ENCODE data around the gene ANKRD31.
"Not testable (repeated sequence)": the region's sequence is repeated elsewhere in the genome, so short reads cannot be mapped to it uniquely, and the experiment has no call there.

Gene ANKRD31, protein sequence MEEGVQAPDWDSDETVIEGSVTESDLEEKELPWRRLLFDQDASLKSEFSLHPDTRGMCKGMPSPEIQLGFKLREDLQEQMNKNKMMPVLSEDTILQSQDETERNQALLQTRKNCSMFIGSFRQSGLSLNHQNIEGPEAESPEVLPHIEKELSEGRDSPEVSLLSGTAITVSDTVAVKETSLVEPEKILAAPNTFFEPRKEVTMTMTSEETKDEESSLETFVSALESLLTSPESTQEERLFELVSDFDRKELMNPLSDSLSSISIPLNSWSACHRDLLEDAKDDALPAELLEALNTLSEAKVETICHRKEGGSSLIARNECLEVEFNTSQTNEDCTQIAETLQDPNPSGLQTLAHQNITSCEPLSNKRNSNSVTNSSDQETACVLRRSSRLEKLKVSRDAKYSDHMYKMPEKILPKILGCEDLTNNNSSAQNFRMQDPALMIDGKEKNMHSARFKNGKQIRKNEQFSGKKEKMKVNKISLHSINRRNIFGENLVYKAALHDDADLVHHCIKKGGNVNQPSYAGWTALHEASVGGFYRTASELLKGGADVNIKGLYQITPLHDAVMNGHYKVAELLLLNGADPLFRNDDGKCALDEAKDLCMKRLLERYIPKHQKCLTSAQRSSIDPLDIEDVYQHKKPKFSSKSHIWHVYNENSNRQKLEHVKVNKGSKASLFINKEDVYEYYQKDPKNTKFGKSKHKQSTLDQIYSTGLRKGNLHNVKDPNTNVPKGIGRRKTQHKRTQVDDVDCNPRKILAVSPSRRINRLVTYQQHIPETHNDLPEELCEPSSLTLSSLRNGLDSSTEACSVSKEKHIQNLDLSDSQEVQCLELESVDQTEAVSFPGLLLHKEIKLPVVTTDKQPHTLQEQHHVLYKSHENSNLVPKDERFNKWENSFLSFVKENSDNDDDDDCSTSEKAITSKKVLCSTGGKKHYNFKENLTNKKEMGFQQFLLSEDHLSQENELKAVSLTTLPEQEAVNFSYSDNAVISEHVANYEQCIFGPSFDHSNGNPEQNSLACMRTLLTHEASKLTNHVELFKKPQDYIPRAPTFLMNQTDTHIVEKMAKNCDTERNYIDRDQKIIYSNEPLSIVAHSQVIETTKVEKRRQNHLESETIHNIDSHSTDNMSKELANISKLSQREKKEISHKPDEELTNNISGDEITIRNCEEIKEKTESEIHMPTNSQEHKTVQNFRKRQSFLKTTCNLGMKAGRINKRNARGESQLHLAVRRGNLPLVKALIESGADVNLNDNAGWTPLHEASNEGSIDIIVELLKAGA (N-terminal part only)

DNA sequence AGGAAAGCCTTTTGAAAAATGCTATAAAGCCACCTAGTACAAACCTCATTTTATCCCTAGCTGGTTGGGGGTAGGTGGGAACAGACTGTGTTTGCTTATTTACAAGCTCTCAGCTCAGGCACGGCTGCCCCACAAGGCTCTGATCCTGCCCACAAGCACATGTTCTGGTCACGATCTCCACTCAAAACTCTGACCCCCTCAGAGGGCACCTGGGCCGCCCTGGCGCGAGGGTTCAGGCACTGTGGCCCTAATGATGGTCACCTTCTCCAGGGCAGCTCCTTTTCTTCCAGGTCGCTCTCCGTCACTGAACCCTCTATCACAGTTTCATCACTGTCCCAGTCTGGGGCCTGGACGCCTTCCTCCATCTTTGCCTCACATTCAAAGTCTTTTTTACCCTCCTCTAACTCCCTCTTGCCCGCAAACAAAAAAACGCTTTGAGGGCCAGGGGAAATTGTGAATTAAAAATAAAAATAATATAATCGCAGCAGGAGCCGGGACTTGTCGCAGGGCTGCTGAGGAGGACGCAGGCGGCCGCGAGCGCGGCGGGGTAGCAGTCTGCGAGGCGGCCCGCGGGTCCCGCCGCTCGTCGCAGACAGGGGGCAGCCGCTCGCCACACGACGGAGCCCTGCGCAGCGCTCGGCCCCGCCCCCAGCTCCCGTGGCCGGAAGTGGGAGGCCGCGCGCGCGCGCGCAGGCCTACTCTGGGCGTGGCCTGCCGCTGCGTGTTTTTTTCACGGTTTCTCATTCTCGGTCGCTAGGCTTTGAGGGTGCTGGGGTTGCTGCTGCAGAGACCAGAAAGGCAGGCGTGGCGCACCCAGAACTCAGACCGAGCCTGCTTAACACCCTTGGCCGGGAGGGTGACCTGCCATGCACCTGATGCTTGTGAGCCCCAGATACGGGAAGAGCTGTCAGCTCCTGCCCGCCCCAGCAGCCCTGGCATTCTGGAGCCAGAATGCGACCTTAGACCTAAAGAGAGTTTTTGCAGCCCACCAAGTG lies at the start of gene ANKRD31:
ANKRD31 (minus strand) TSS at position 557 of the 995 bp plus-strand sequence; CDS start at position 365, 192 bp downstream.
- DNase-seq (ENCODE audit: low read depth): peak; percentile 65

DNA sequence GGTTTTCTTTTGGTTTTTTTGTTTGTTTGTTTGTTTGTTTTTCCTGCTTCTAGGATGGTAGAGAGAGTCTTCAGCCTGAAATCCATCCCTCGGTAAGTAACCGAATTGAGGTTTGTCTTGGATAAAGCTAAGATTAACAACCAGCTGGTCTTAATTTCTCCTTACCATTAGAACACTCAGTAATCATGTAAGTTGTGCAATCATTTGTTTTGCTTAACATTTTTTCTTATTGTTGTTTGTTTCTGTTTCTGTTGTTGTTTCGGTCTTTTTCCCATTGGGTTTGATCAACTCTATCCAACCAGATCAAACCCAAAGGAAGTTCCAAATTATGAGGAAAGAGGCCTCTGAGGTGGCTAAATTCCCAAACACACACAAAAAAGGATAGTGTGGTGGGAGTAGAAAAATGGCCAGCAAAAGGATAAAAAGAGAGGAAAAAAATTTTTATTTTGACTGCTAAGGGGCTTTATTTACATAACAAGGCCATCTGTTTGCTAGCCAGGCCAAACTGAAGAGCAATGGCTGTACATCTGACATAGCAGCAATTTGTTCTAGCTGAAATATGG lies 49.6 kb upstream of the ANKRD31 start:
- no peak for DNase-seq (ENCODE audit: low read depth)

DNA sequence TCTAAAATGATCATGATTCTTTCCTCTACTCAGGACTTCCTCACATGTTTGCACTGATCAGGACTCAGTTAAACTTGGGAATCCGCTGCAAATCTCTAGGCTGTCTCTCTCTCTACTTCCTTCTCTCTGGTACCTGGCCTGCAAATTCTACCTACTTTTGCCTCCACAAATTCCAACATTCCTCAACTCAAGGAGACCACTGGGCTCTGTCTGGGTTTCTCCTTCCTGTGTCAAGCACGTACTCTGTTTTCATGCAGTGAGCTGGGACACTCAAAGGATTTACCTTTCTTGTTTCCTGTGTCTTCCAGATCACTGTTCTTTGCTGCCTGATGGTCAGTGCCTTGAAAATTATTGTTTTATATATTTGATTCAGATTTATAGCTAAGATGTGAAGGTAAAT lies 45.9 kb upstream of the ANKRD31 start:
- no peak for DNase-seq (ENCODE audit: low read depth)

DNA sequence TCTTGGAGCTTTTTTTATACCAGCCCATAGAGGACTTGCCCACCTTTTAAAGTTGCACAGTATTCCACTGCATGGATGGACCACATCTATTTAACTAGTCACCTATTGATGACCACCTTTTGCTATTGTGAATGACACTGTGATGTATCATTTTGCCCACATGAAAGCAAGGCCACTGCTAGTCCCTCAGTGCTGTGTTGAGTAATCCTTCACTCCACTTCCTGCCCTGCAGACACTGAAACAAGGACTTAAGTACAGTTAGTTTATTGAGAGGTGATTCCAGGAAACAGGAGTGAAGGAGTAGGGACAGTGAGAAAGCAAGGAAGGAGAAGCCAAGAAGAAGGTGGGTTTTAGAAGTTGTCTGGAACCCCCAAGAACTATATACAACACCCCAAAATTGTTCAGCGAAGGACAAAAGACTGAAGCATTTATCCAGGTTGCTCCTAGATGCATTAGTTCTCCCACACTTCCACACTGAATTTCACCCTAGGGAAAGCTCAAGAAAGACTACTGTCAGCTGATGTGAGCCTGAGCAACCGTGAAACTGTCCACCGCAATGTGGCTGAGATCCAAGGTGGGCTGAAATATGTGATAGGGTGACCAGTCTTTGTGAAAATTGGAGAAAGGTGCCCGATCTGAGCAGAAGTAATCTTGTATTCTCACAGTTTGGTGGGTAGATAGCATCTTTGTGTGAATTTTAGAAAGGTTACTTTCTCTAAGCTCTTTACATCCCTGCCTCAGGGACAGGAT lies 45.2 kb upstream of the ANKRD31 start:
- DNase-seq (ENCODE audit: low read depth): no peak

DNA sequence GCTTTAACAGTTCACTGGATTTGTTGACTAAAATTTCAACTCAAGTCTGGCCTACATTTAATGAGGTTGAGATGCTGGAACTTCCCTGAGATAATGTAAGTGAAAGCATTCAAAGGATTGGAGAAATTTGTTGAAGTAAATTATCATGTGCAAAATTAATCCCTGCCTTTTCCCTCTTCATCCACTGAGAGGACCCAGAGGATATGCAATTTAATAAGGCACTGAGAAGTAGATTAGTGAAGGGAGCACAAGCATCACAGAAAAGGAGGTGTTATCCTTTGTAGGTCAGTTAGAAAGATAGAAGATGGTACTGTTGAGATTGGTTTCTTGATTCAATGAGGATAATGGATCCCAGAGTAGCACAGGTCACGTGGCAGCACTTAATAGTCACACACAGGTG lies 42.6 kb upstream of the ANKRD31 start:
- DNase-seq (ENCODE audit: low read depth): no peak

DNA sequence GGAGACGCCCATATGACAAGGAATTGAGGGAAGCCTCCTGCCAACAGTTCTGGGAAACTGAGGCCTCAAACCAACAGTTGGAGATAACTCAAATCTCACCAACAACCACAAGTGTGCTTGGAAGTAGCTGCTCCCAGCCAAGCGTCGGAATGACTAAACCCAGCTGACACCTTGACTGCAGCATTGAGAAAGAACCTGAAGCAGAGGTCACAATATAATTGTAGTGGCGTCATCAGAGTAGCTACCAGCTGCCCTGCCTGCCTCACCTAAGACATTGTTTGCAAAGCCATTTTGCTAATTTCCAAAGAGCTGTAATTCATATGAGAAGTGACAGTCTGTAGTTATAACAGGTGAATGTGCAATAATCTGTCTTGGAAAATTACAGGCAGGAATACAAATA lies 40.8 kb upstream of the ANKRD31 start:
- no peak for DNase-seq (ENCODE audit: low read depth)

DNA sequence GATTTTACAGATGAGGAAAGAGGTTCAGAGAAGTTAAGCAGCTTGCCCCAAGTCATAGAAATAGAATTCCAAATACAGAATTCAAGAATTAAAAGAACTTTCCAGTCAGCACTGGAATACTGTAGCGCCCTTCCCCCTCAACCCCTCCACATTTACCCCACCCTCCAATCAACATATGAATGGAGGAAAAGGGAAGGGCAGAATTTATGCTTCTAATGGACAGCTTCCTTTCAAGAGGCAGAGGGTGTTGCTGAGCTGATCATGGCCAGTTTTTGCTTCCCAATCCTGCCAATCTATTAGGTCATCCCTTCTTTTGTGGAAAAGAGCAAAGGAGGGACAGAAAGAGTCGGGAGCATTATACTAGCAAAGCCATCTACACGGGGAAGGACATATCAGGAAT lies 39.1 kb upstream of the ANKRD31 start:
- no peak for DNase-seq (ENCODE audit: low read depth)

DNA sequence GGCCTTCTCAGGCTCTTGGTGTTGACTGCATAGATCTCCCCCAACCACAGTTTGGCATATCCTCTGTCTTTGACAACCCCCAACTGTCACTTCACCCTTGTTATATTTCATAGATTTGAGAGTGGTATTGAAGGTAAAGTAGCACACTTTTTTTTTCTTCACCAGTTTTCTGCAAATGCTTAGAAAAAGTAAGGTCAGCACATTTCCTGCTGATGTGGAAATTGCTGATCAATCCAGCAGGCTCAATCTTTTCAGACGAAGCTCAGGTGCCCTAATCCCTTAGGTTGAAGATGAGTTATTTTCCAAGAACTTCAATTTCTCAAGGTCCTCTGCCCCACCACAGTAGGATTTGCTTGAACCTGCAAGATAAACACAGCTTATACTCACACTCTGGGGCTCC lies 38.5 kb upstream of the ANKRD31 start:
- DNase-seq (ENCODE audit: low read depth): no peak

DNA sequence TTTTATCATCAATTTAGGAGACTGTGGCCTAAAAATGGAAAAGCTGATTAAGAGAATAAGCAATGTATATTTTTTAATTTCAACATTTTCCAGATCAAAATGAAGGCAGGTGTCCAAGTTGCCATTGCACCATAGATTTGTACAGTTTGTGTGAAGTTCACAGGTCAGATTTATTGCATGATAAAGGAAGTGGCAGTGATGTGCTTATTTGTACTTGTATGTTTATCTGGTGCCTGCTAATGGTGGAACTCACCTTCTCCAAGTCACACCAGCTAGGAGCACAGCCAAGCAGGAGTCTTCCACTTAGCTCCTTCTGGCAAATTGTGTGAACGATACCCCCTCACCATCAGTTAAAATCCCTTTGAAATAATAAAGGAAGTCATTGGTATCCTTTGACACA lies 37.8 kb upstream of the ANKRD31 start:
- DNase-seq (ENCODE audit: low read depth): no peak

DNA sequence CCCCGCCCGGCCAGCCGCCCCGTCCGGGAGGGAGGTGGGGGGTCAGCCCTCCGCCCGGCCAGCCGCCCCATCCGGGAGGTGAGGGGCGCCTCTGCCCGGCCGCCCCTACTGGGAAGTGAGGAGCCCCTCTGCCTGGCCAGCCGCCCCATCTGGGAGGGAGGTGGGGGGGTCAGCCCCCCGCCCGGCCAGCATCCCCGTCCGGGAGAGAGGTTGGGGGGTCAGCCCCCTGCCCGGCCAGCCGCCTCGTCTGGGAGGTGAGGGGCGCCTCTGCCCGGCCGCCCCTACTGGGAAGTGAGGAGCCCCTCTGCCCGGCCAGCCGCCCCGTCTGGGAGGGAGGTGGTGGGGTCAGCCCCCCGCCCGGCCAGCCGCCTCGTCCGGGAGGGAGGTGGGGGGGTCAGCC lies 33.9 kb upstream of the ANKRD31 start:
- not testable (repeated sequence) for DNase-seq (ENCODE audit: low read depth)

DNA sequence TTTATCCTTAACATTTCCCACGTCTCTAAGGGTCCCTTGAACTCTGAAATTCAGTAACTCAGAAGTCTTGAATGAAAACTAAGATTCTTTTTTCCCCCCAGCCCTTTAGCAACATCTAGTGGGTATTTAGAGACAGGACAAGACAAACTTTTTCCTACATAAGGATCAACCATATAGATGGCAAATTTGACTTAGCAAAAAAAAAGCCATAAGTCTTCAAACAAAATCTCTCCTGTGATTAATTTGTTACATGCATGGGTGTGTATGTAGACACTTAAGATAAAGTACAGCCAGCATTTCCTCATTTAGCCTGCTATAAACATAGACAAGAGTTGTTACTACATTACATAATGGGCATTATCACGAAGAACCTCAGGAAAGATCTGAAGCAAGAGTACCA lies 29.1 kb upstream of the ANKRD31 start:
- peak; percentile 59 for DNase-seq (ENCODE audit: low read depth)

DNA sequence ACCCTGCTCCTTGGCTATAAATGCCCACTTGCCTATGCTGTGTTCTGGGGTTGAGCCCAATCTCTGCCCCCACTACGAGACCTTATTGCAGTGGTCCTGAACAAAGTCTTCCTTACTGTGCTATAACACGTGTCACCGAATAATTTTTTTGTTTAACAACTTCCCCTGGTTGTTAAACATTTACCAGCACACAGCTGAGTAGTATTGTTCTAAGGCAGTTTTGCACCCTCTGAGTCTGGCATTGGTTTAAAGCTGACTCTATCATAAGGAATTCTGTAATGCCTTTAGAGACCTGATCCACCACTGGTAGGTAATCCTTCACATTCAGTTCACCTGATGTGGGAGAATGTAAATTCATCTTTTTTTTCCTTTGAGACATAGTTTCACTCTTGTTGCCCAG lies 25.6 kb upstream of the ANKRD31 start:
- no peak for DNase-seq (ENCODE audit: low read depth)

DNA sequence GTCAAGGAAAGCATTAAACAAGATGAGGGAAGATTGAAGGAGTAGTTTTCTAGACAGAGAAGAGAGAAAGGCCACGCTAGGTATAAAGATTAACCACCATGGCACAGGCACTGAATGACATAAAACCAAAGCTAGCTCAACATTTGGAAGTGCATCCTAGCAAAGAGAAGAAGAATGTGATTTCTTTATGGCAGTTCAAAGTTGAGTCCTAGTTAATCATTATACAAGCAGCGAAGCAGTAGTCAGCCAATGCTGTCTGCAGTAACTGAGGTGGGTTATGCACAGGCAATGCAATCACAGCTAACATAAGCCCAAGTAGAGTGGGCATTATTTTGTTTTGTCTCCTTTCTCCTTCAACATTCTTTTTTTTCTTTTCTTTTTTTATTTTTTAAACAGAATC lies 24.0 kb upstream of the ANKRD31 start:
- no peak for DNase-seq (ENCODE audit: low read depth)

DNA sequence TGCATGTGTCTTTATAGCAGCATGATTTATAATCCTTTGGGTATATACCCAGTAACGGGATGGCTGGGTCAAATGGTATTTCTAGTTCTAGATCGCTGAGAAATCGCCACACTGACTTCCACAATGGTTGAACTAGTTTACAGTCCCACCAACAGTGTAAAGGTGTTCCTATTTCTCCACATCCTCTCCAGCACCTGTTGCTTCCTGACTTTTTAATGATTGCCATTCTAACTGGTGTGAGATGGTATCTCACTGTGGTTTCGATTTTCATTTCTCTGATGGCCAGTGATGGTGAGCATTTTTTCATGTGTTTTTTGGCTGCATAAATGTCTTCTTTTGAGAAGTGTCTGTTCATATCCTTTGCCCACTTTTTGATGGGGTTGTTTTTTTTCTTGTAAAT lies 13.8 kb upstream of the ANKRD31 start:
- not testable (repeated sequence) for DNase-seq (ENCODE audit: low read depth)

DNA sequence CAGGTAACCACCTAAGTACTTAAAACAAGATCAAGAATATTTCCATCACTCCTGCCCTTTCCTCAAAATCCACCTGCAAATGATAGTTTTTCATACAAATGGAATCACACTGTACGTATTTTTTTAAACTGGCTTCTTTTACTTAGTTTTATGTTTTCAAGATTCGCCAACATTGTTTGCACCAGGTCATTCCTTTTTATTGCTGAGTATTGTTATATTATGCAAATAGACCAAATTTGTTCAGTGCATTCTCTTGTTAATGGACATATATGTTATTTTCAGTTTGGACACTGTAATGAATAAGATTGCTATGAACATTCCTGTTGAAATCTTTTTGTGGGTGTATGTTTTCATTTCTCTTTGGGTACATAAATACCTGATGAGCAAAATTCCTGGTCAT lies 8.3 kb upstream of the ANKRD31 start:
- no peak for DNase-seq (ENCODE audit: low read depth)

DNA sequence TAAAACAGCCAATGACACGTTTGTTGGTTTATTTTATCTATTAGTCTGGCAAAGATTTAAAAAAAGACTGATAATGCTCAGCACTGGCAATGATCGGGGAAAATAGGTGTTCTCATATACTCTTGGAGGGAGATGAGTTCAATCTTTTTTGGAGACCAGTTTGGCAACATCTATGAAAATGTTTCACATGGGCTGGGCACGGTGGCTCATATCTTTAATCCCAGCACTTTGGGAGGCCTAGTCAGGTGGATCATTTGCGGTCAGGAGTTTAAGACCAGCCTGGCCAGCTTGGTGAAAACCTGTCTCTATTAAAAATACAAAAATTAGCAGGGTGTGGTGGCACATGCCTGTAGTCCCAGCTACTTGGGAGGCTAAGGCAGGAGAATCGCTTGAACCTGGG lies 6.8 kb upstream of the ANKRD31 start:
- DNase-seq (ENCODE audit: low read depth): no peak

DNA sequence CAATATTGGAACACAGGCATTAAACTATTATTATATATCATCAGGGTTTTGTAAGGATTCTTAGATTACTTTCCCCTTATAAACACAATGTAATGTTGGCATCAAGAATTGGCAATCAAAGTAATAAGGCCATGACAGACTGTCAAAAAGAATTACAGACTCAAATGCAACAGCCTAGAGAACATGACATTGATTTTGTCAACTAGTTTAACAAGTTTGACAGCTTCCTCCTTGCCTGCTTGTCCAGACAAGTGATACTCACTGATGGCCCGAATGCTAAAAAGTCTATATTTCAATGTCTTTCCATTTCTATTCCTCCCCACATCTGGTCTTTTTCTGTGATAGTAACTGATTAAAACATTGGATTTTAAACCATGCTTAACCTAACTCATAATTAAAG lies 6.4 kb upstream of the ANKRD31 start:
- DNase-seq (ENCODE audit: low read depth): no peak

DNA sequence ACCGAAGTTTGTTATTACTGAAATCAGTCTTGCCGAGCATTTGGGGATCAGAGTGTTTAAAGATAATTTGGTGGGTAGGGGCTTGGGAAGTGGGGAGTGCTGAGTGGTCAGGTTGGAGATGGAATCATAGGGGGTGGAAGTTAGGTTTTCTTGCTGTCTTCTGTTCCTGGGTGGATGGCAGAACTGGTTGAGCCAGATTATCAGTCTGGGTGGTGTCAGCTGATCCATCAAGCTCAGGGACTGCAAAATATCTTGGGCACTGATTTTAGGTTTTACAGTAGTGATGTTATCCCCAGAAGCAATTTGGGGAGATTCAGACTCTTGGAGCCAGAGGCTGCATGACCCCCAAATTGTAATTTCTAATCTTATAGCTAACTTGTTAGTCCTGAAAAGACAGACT lies 5.4 kb upstream of the ANKRD31 start:
- no peak for DNase-seq (ENCODE audit: low read depth)

DNA sequence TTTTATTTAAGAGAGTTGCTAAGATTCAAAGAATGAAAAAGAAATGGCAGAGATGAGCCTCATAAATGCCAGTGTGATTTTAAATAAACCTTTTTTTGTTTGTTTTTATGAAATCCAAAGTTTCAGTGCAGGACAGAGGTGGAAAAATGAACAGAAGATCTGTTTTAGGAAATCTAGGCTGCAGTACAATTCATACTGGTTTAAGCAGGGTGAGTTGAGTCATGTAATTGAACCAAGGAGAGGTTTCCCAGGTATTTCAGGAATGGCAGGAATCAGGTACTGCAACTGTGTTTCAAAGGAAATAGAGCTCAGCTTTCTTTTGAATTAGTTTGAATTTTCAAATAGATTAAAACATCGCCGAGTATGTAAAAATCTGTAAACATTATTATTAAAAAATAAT lies 3.0 kb upstream of the ANKRD31 start:
- DNase-seq (ENCODE audit: low read depth): no peak

DNA sequence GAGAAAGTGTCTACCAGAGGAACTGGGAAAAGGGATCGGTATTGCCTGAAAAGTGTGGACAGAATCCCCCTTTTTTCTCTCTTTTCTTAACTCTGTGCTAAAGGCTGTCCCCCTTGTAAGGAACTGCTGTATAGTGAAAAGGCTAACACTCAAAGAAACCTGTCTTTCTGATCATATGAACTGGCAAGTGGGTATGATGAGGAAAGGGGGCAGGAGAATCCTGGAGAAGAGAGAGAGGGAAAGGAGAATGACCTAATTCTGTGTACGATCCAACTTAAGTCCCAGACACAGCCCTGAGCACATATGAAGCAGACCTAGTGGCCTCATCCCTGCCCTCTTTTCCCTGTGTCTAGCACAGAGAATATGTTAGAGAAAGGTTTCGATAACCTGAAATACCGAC lies 967 bp downstream of the ANKRD31 start:
- DNase-seq (ENCODE audit: low read depth): no peak

Measured in amniotic epithelial cell (primary cell).